Fibroblast of mammary gland (primary cell): Measurements from ENCODE around the gene HSD11B1L.
A peak's percentile ranks its signal among the peaks of the same experiment; 100 is the strongest.
"Not testable (repeated sequence)": the region's sequence is repeated elsewhere in the genome, so short reads cannot be mapped to it uniquely, and the experiment has no call there.

ENCODE experiments used
- DNase-seq: peaks from one replicate; pipeline ENCODE4 v3.0.0-alpha.2; 2010; ENCODE audit warnings: low read depth
- H3K4me3 ChIP-seq: 2 replicates; pipeline ENCODE4 v1.5.1; 2011; ENCODE audit warnings: low read depth, mild to moderate bottlenecking, low read length, moderate library complexity; ENCODE audit not compliant: control insufficient read depth
- TF ChIP-seq, protein P1 (sequence below): conservative IDR thresholded peaks from 2 replicates; pipeline ENCODE4 v1.5.1; 2011; ENCODE audit warnings: low read depth, low read length, inconsistent platforms; ENCODE audit not compliant: control insufficient read depth, insufficient read depth

Gene HSD11B1L

DNA sequence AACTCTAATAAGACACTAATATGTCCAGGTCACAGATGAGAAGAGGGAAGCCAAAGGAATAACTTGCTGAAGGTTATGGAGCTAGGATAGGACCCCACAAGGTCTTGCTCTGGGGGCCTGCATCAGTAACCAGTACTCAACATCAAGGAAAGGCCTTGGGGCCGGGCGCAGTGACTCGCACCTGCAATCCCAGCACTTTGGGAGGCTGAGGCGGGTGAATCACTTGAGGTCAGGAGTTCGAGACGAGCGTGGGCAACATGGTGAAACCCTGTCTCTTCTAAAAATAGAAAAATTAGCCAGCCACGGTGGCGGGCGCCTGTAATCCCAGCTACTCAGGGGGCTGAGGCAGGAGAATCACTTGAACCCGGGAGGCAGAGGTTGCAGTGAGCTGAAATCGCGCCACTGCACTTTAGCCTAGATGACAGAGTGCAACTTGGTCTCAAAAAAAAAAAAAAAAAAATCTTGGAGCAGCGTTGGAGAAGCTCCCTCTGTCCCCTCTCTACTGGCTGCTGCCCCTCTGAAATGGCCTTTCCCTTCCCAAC, 37.3 kb downstream of the HSD11B1L start:
- peak overlapping the region; percentile 95 for H3K4me3 ChIP-seq
- peak; percentile 53 for DNase-seq
- TF ChIP-seq, protein P1, sequence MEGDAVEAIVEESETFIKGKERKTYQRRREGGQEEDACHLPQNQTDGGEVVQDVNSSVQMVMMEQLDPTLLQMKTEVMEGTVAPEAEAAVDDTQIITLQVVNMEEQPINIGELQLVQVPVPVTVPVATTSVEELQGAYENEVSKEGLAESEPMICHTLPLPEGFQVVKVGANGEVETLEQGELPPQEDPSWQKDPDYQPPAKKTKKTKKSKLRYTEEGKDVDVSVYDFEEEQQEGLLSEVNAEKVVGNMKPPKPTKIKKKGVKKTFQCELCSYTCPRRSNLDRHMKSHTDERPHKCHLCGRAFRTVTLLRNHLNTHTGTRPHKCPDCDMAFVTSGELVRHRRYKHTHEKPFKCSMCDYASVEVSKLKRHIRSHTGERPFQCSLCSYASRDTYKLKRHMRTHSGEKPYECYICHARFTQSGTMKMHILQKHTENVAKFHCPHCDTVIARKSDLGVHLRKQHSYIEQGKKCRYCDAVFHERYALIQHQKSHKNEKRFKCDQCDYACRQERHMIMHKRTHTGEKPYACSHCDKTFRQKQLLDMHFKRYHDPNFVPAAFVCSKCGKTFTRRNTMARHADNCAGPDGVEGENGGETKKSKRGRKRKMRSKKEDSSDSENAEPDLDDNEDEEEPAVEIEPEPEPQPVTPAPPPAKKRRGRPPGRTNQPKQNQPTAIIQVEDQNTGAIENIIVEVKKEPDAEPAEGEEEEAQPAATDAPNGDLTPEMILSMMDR: no peak

DNA sequence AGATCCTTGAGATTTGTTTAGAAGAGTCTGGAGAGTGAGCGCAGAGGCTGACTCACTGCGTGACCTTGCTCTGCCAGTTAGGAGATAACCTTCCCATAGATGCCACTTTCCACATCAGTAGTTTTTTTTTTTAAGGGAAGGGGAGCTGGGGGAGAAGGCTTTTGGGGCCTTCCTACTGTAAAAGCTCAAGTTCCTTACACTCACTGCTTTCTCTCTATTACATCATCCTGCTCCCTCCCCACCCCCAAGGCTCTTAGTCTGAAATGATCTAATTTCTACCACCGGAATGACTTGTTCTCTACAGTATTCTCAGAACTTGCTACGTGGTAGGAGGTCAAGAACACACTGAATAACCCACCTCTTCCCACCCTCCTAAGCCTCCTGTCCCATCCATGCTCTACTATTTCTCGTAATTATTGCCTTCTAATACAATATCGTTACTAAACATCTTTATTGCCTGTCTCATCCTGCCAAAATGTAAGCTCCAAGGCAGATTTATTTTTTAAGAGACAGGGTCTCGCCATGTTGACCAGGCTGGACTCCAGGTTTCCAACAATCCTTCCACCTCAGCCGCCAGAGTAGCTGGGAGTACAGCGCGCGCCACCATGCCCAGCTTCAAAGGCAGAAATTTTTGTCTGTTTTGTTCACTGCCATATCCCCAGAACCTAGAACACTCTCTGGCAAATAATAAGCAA, 37.9 kb downstream of the HSD11B1L start:
- DNase-seq: peak; percentile 75
- H3K4me3 ChIP-seq: peak overlapping the region; percentile 95
- TF ChIP-seq, protein P1: no peak

- H3K4me3 ChIP-seq: peak overlapping the region; percentile 95
- no peak for DNase-seq
- TF ChIP-seq, protein P1: no peak
Observed at GRCh38 chr19:5719274-5719960, 38.6 kb downstream of the HSD11B1L start.

DNA sequence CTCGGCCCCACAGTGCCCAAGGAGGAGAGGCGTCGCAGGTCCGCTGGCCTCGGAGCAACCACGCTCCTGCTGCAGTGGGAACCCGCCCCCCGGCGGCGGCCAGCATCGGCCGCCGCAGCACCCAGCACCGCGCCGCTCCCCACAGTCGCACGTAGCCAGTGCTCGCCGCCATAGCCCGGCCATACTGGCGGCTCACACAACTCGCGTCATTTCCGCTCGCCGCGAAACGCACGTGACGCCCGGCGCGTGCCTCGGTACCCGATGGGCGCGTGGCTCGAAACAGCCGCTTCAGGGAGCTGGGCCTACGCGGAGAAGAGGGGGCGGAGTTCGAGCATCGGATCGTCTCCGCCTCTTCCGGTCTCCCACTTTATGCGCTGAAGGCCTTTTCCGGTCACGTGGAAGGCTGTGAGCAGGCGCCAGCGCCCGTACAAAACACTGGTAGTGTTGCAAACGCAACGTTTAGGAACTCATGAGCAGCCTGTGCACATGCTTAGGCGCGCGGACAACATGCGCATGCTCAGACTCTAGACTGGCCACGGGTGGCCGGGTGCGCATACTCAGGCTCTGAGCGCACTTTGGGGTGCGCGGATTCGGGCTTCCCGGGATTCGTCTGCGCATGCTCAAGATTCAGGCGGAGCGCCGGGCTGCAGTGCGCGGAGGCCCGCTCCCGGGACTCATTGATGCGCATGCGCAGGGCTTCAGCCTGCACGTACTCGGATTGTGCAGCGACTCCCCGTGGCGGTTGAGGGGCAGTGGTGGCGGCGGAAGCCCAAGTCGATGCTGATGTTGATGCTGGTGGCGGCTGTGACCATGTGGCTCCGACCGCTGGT, 39.3 kb downstream of the HSD11B1L start, which contains the start of the genes CATSPERD and LONP1:
Gene CATSPERD, plus strand, starts transcription at position 677 of the 830 bp plus-strand sequence. Its CDS starts 101 bp downstream, at position 778.
Gene LONP1, minus strand, starts transcription at position 186 of the 830 bp plus-strand sequence. Its CDS starts 14 bp downstream, at position 172.
- TF ChIP-seq, protein P1: peak; percentile 83
- peak; percentile 98 for DNase-seq
- H3K4me3 ChIP-seq: peak within 1 kb of the TSS; percentile 95

DNA sequence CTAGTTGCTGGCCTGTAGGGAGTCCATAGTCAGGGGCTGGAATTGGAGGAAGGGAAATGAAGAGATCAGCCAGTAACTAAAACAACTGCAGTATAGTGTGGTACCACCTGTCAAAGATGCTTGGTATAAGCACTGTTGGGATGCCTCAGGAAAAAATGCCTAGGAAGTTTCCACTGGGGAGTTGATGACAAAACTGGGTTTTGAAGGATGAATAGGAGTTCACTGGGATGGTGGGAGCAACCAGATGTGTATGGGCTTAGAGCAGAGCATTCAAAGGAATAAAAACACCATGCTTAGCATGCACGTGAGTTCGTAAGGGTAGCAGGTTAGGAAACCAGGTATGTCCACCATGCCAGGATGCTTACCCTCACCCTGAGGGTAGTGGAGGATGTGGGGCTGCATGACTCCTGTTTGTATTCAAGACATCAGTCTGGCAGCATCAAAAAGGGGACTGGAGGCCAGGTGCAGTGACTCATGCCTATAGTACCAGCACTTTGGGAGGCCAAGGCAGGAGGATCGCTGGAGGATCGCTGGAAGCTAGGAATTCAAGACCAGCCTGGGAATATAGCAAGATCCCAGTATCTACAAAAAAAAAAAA, 46.7 kb downstream of the HSD11B1L start:
- TF ChIP-seq, protein P1: no peak
- no peak for DNase-seq
- no peak overlapping the region for H3K4me3 ChIP-seq

DNA sequence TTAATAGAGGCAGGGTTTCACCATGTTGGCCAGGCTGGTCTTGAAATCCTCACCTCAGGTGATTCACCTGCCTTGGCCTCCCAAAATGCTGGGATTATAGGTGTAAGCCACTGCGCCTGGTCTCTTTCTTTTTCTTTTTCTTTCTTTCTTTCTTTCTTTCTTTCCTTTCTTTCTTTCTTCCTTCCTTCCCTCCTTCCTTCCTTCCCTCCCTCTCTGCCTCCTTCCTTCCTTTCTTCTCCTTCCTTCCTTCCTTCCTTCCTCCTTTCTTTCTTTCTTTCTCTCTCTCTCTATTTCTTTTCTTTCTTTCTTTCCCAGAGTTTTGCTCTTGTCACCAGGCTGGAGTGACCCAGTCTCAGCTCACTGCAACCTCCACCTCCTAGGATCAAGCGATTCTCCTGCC, 52.3 kb downstream of the HSD11B1L start:
- not testable (repeated sequence) for DNase-seq

More for the DNA sequence above, 52.3 kb downstream of the HSD11B1L start:
- H3K4me3 ChIP-seq: not testable (repeated sequence)
